HL-60 (cell line): ENCODE measurements around the gene GABRB3.

ENCODE experiments used
- DNase-seq, 2 experiments: peaks; one replicate each; pipeline ENCODE4 v3.0.0-alpha.2; 2010 to 2020; ENCODE audit warnings: low read depth in 1 of 2, low spot score in 1 of 2
- H3K27ac ChIP-seq: fragments of 250-450 bp; sonication (Bioruptor Pico); replicated peaks from 2 replicates; pipeline ENCODE4 v1.5.1; 2020; ENCODE audit warnings: mild to moderate bottlenecking, moderate library complexity
- H3K27me3 ChIP-seq: fragments of 250-450 bp; sonication (Bioruptor Pico); 2 replicates; pipeline ENCODE4 v1.5.1; 2021; ENCODE audit warnings: mild to moderate bottlenecking, moderate library complexity; ENCODE audit not compliant: insufficient read depth, poor library complexity, severe bottlenecking
- H3K4me3 ChIP-seq: replicated peaks from 2 replicates; pipeline ENCODE4 v1.5.1; 2011; ENCODE audit warnings: mild to moderate bottlenecking, control low read depth, low read length; ENCODE audit not compliant: insufficient read depth
- GABPA ChIP-seq: IDR thresholded peaks from 2 replicates; pipeline ENCODE4 v1.6.1; 2012; ENCODE audit warnings: low read depth
- POLR2AphosphoS5 ChIP-seq: IDR thresholded peaks from 2 replicates; pipeline ENCODE4 v1.6.1; 2012; ENCODE audit warnings: low read depth
- SPI1 ChIP-seq: IDR thresholded peaks from 2 replicates; pipeline ENCODE4 v1.6.1; 2012; ENCODE audit warnings: low read depth, mild to moderate bottlenecking, borderline replicate concordance
- TF ChIP-seq, protein P1 (sequence below): IDR thresholded peaks from 2 replicates; pipeline ENCODE4 v1.6.1; 2012; ENCODE audit warnings: low read depth; ENCODE audit not compliant: insufficient replicate concordance
- TF ChIP-seq, protein P2 (sequence below): IDR thresholded peaks from one replicate; pipeline ENCODE4 v1.5.1; 2011; ENCODE audit warnings: low read length, control low read depth, inconsistent platforms; ENCODE audit not compliant: insufficient read depth

GABRB3 gene

DNA sequence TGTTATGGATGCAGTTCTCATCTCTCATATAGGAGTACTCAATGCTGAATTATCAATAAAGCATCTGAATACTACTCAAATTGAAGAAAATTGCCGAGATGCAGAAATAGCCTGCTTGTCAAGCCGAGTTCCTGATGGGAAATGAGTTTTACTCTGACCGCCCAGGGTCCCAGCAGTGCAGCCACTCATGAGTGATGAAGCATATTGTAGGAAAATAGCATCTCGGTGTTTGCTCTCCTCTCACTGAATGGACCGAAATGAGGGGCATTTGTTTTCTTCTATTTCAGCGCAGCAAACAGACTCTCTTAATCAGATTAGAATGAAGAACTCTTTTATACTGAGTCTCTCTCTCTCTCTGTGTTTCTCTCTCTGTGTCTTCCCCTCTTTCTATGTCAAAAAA is 190.0 kb downstream of the GABRB3 start:
- Histone ChIP-seq H3K27me3 (no peaks in the 10 kb centered on the region), H3K4me3 (no peak overlapping the region), H3K27ac (no peak overlapping the region)
- TF ChIP-seq, protein P1, sequence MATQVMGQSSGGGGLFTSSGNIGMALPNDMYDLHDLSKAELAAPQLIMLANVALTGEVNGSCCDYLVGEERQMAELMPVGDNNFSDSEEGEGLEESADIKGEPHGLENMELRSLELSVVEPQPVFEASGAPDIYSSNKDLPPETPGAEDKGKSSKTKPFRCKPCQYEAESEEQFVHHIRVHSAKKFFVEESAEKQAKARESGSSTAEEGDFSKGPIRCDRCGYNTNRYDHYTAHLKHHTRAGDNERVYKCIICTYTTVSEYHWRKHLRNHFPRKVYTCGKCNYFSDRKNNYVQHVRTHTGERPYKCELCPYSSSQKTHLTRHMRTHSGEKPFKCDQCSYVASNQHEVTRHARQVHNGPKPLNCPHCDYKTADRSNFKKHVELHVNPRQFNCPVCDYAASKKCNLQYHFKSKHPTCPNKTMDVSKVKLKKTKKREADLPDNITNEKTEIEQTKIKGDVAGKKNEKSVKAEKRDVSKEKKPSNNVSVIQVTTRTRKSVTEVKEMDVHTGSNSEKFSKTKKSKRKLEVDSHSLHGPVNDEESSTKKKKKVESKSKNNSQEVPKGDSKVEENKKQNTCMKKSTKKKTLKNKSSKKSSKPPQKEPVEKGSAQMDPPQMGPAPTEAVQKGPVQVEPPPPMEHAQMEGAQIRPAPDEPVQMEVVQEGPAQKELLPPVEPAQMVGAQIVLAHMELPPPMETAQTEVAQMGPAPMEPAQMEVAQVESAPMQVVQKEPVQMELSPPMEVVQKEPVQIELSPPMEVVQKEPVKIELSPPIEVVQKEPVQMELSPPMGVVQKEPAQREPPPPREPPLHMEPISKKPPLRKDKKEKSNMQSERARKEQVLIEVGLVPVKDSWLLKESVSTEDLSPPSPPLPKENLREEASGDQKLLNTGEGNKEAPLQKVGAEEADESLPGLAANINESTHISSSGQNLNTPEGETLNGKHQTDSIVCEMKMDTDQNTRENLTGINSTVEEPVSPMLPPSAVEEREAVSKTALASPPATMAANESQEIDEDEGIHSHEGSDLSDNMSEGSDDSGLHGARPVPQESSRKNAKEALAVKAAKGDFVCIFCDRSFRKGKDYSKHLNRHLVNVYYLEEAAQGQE = no peak
- no peak for TF ChIP-seq SPI1
- TF ChIP-seq, protein P2, sequence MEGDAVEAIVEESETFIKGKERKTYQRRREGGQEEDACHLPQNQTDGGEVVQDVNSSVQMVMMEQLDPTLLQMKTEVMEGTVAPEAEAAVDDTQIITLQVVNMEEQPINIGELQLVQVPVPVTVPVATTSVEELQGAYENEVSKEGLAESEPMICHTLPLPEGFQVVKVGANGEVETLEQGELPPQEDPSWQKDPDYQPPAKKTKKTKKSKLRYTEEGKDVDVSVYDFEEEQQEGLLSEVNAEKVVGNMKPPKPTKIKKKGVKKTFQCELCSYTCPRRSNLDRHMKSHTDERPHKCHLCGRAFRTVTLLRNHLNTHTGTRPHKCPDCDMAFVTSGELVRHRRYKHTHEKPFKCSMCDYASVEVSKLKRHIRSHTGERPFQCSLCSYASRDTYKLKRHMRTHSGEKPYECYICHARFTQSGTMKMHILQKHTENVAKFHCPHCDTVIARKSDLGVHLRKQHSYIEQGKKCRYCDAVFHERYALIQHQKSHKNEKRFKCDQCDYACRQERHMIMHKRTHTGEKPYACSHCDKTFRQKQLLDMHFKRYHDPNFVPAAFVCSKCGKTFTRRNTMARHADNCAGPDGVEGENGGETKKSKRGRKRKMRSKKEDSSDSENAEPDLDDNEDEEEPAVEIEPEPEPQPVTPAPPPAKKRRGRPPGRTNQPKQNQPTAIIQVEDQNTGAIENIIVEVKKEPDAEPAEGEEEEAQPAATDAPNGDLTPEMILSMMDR = no peak
- TF ChIP-seq GABPA = no peak
- TF ChIP-seq POLR2AphosphoS5 = no peak
- no peak for DNase-seq

DNA sequence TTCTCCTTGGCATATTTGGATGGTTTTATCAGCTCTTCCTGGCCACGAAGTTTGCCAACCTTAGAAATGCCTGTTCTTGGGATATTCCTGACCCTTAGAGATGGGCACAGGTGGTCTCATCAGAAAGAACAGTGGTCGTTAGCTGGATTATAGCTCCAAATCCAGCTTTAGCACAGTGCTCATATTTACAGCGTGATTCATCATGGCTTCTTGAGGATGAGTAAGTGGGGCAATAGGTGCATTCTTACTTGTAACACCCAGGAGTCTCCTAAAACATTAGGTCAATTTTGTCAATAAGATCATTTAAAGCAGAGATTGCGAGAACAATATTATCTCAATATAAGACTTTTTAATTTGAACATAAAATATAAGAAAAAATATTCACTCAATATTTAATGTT is 191.9 kb downstream of the GABRB3 start:
- TF ChIP-seq GABPA (no peak), POLR2AphosphoS5 (no peak)
- TF ChIP-seq, protein P2 = no peak
- no peaks in the 10 kb centered on the region for H3K27me3 ChIP-seq
- no peak overlapping the region for H3K4me3 ChIP-seq
- no peak for DNase-seq
- no peak overlapping the region for H3K27ac ChIP-seq

DNA sequence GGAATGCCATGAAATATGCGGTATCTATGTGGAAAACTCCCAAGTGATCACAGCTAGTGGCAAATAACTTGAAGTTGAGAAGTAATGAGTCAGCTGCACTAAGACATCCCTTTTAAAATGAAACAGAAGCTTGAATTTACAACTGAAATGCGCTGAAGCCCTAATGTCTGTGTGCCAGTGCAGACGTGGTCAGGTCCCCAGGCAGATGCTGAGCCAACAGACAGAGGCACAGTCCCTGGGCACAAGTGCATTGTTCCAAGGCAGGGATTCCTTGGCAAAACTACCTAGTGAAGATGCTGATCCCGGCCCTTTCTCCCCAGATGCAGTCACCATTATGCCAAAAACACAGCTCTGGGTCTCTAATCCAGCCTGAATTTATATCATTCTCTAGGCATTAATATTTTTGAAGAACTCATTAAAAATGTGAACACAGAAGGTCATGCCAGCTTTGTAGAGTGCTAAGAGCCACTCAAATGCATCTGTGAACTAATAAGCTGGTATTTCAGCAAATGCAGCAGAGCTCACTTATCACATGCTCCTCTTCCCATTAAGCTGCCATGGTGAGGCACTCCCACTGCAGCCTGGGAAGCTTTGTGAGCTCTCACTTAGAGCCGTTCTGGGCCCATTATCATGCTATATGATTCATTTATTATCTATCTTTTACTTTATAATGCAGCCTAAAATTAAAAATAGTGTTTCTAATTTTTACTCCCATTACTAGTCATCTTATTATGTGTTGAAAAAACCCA is 200.1 kb downstream of the GABRB3 start:
- no peak overlapping the region for H3K27ac ChIP-seq
- H3K27me3 ChIP-seq = no peaks in the 10 kb centered on the region
- no peak overlapping the region for H3K4me3 ChIP-seq
- TF ChIP-seq GABPA (no peak), SPI1 (no peak)
- no peak for DNase-seq

DNA sequence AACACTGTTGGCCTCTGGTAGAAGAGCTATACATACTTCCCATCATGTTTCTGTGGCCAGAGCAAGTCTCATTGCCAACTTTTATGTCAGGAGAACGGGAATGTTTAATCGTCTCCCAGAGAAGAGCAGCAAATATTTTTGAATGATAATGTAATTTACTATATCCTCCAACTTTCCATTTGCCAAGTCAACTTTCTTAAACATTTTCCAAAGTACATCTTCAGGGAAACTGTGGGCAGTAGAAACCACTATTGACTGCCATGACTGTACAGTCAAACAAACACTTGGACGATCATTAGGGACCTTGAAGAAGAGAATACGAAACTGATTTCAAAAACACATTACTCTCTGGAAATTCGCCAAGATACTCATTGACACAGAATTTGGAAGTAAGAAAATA is 201.5 kb downstream of the GABRB3 start:
- no peak overlapping the region for H3K4me3 ChIP-seq
- H3K27ac ChIP-seq = no peak overlapping the region
- no peaks in the 10 kb centered on the region for H3K27me3 ChIP-seq
- no peak for DNase-seq
- TF ChIP-seq, protein P1 = no peak
- no peak for TF ChIP-seq SPI1
- TF ChIP-seq, protein P2 = no peak
- TF ChIP-seq POLR2AphosphoS5 = no peak
- no peak for TF ChIP-seq GABPA
